Activated CD4-positive, alpha-beta T cell treated with anti-CD3 and anti-CD28 coated beads, Interleukin-2, amount 50 U/mL, for 4 hours (primary cell): ENCODE results near the gene ELL.
"Not testable (repeated sequence)": the region's sequence is repeated elsewhere in the genome, so short reads cannot be mapped to it uniquely, and the experiment has no call there.

Source experiments
- DNase-seq, 2 experiments: peaks; one replicate each; pipeline ENCODE4 v3.0.0-alpha.2; 2020

Gene ELL

GRCh38 chr19:18418483-18419194, 103.2 kb downstream of the ELL start:
- DNase-seq, result no peak

- no peak for DNase-seq
These were observed 103.8 kb downstream of the ELL start for GRCh38 chr19:18418029-18418482.

- no peak for DNase-seq
These were observed 104.4 kb downstream of the ELL start for GRCh38 chr19:18417250-18418028.

GRCh38 chr19:18416778-18417249, 105.1 kb downstream of the ELL start:
- peak; percentile 45 to 54 for DNase-seq

GRCh38 chr19:18415178-18415867, 106.5 kb downstream of the ELL start:
- no peak for DNase-seq

- no peak for DNase-seq
These were observed 107.2 kb downstream of the ELL start for GRCh38 chr19:18414504-18415177.

- no peak for DNase-seq
These were observed 109.1 kb downstream of the ELL start for GRCh38 chr19:18412610-18413239.

- DNase-seq, result no peak
These were observed 113.8 kb downstream of the ELL start for GRCh38 chr19:18408053-18408476.

- no peak for DNase-seq
These were observed 115.1 kb downstream of the ELL start for GRCh38 chr19:18406749-18407148.

GRCh38 chr19:18405754-18406153, 116.1 kb downstream of the ELL start:
- DNase-seq, result not testable (repeated sequence)

- DNase-seq, result not testable (repeated sequence)
These were observed 119.2 kb downstream of the ELL start for GRCh38 chr19:18402455-18403248.

- no peak for DNase-seq
These were observed 120.2 kb downstream of the ELL start for GRCh38 chr19:18401580-18402112.

GRCh38 chr19:18399008-18399407, 122.9 kb downstream of the ELL start:
- DNase-seq, result no peak

GRCh38 chr19:18397242-18398202, 124.3 kb downstream of the ELL start, which contains the start of gene LRRC25:
Gene LRRC25 (minus strand): TSS chr19:18397622. CDS start chr19:18396963, 659 bp downstream.
- DNase-seq, result no peak

- DNase-seq, result no peak
These were observed 125.2 kb downstream of the ELL start for GRCh38 chr19:18396471-18397241.

- no peak for DNase-seq
These were observed 128.0 kb downstream of the ELL start for GRCh38 chr19:18393836-18394235.

- no peak for DNase-seq
These were observed 128.9 kb downstream of the ELL start for GRCh38 chr19:18392926-18393325.
